ENCODE results near the gene C21orf91.
"Not testable (repeated sequence)": the region's sequence is repeated elsewhere in the genome, so short reads cannot be mapped to it uniquely, and the experiment has no call there.

The C21orf91 gene

DNA sequence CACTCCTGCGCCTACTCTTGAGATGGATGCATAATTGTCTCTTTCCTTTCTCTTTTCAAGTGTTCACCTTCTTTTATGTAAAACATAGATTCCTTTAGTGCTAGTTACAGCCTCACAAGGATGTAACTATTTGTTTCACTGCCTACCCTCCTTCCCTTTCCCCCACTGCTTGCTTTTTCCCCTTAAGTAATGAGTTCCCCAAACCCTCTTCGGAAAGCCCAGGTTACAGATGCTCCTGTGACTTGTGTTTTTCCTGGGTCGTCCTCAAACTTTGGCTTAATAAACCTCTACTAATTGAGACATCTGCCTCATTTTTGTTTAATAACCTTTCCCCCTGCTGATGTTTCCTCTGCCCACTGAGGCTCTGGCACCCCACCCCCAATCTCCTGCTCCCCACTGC is 39.2 kb downstream of the C21orf91 start:
- peak overlapping the region; percentile 18 for H3K27ac Mint-ChIP-seq

DNA sequence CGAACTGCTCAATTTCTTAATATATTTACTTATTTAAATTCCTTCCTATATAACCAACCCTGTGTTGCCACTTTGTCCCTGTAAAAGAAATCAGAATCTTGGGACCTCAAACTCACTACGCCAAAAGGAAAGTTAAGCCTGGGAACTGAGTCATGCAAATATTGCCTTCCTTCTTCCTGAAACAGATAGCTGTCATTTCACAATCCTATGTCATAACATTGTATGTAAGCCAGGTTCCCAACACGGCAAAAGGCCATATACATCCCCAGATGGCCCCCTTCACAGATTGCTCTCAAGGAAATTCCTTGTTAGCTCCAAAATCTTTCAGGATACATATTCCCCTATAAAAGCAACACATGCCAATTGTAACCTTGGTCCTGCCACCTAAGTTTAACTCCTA is 39.7 kb downstream of the C21orf91 start:
- Mint-ChIP-seq H3K36me3 (ENCODE audit: low read depth) (peaks cover 7% of the 10 kb centered on the region), H3K4me3 (no peak overlapping the region), H3K27me3 (peaks cover 24% of the 10 kb centered on the region), H3K9me3 (no peaks in the 10 kb centered on the region), H3K4me1 (ENCODE audit: low read depth) (peaks cover 52% of the 10 kb centered on the region), H3K27ac (peak overlapping the region; percentile 18)
- intact Hi-C loops (cut with micrococcal nuclease): no loop called here

More for the DNA sequence above, 39.2 kb downstream of the C21orf91 start:
- Mint-ChIP-seq H3K36me3 (ENCODE audit: low read depth) (peaks cover 7% of the 10 kb centered on the region), H3K27me3 (peaks cover 19% of the 10 kb centered on the region), H3K4me1 (ENCODE audit: low read depth) (peaks cover 57% of the 10 kb centered on the region), H3K4me3 (no peak overlapping the region), H3K9me3 (no peaks in the 10 kb centered on the region)
- intact Hi-C loops (cut with micrococcal nuclease): loop anchor here (5.0 kb wide), 1 partner anchor 37 kb away; the partner anchor contains the start of gene C21orf91

- H3K27ac Mint-ChIP-seq: no peak overlapping the region
- intact Hi-C loops (cut with micrococcal nuclease): no loop called here
Measured at GRCh38 chr21:17777072-17777765, 41.9 kb downstream of the C21orf91 start.

DNA sequence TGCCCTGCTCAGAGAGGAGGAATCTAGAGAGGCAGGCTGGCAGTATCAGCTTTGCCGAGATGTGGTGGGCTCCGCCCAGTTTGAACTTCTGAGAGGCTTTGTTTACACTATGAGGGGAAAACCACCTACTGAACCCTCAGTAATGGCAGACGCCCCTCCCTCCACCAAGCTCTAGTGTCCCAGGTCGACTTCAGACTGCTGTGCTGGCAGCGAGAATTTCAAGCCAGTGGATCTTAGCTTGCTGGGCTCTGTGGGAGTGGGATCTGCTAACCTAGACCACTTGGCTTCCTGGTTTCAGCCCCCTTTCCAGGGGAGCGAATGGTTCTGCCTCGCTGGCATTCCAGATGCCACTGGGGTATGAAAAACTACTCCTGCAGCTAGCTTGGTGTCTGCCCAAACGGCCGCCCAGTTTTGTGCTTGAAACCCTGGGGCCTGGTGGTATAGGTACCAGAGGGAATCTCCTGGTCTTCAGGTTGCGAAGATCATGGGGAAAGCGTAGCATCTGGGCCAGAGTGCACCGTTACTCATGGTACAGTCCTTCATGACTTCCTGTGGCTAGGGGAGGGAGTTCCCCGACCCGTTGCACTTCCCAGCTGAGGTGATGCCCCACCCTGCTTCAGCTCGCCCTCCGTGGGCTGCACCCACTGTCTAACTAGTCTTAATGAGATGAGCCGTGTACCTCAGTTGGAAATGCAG is 43.6 kb downstream of the C21orf91 start:
- intact Hi-C loops (cut with micrococcal nuclease): no loop called here
- no peak overlapping the region for H3K4me3 Mint-ChIP-seq

More at GRCh38 chr21:17777072-17777765, 41.9 kb downstream of the C21orf91 start:
- H3K27me3 Mint-ChIP-seq: peaks cover 27% of the 10 kb centered on the region
- no peaks in the 10 kb centered on the region for H3K9me3 Mint-ChIP-seq
- peaks cover 43% of the 10 kb centered on the region for H3K4me1 Mint-ChIP-seq (ENCODE audit: low read depth)
- no peak overlapping the region for H3K4me3 Mint-ChIP-seq
- peaks cover 2% of the 10 kb centered on the region for H3K36me3 Mint-ChIP-seq (ENCODE audit: low read depth)

DNA sequence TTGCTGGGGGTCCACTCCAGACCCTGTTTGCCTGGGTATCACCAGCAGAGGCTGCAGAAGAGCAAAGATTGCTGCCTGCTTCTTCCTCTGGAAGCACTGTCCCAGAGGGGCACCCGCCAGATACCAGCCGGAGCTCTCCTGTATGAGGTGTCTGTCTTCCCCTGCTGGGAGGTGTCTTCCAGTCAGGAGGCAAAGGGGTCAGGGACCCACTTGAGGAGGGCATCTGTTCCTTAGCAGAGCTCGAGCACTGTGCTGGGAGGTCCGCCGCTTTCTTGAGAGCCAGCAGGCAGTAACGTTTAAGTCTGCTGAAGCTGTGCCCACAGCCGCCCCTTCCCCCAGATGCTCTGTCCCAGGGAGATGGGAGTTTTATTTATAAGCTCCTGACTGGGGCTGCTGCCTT is 44.1 kb downstream of the C21orf91 start:
- H3K36me3 Mint-ChIP-seq (ENCODE audit: low read depth); H3K4me3 Mint-ChIP-seq; intact Hi-C loops (cut with micrococcal nuclease); H3K9me3 Mint-ChIP-seq; H3K27ac Mint-ChIP-seq: not testable (repeated sequence)
- Mint-ChIP-seq H3K27me3 (peaks cover 17% of the 10 kb centered on the region), H3K4me1 (ENCODE audit: low read depth) (peaks cover 21% of the 10 kb centered on the region)

More for the DNA sequence above, 43.6 kb downstream of the C21orf91 start:
- Mint-ChIP-seq H3K4me1 (ENCODE audit: low read depth) (peaks cover 27% of the 10 kb centered on the region), H3K27me3 (peaks cover 19% of the 10 kb centered on the region), H3K36me3 (ENCODE audit: low read depth) (no peaks in the 10 kb centered on the region), H3K9me3 (no peaks in the 10 kb centered on the region), H3K27ac (no peak overlapping the region)

DNA sequence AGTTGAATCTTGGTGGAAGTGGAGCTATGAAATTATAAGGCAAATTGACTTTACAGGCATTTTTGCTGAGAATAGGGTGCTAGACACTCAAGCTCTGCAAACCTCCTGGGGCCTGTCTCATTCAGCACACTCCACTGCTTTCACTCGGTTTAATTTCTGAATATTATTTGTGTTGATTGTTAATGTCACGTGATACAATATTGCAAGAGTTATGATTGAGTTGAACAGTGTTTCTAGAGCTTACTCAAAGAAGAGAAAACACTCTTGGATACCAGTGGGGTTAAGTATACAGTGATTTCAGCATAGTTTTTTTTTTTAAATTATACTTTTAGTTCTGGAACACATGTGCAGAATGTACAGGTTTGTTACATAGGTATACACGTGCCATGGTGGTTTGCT is 49.7 kb downstream of the C21orf91 start:
- H3K4me1 Mint-ChIP-seq (ENCODE audit: low read depth): peaks cover 10% of the 10 kb centered on the region
- peaks cover 5% of the 10 kb centered on the region for H3K27me3 Mint-ChIP-seq
- intact Hi-C loops (cut with micrococcal nuclease): no loop called here
- no peaks in the 10 kb centered on the region for H3K36me3 Mint-ChIP-seq (ENCODE audit: low read depth)
- H3K27ac Mint-ChIP-seq: no peak overlapping the region
- H3K9me3 Mint-ChIP-seq: peaks cover under 1% of the 10 kb centered on the region
- H3K4me3 Mint-ChIP-seq: no peak overlapping the region

- intact Hi-C loops (cut with micrococcal nuclease): no loop called here
- peaks cover 13% of the 10 kb centered on the region for H3K4me1 Mint-ChIP-seq (ENCODE audit: low read depth)
- peaks cover under 1% of the 10 kb centered on the region for H3K27me3 Mint-ChIP-seq
Measured at GRCh38 chr21:17768840-17769446, 50.2 kb downstream of the C21orf91 start.

DNA sequence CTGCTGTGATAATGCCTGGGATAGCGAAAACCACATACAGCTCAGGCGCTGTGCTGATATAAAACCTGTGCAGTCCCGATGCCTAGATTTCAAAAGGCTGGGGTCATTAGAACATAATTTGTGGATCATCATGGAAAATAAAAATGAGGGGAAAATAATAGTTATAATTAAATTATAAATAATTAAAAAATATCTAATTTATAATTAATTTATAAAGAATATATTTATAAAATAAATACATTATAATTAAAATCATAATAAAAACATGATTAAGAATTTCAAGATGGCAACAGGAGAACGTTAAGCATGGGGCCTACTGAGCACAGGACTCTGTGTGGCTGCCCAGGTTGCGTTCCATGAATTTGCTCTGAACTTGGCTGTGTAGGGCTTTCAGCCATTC is 53.9 kb downstream of the C21orf91 start:
- Mint-ChIP-seq H3K4me1 (ENCODE audit: low read depth) (peaks cover 12% of the 10 kb centered on the region), H3K9me3 (peaks cover 9% of the 10 kb centered on the region), H3K36me3 (ENCODE audit: low read depth) (no peaks in the 10 kb centered on the region), H3K27me3 (no peaks in the 10 kb centered on the region), H3K4me3 (no peak overlapping the region), H3K27ac (no peak overlapping the region)
- intact Hi-C loops (cut with micrococcal nuclease): no loop called here

More at GRCh38 chr21:17768840-17769446, 50.2 kb downstream of the C21orf91 start:
- H3K36me3 Mint-ChIP-seq (ENCODE audit: low read depth): no peaks in the 10 kb centered on the region
- peaks cover 6% of the 10 kb centered on the region for H3K9me3 Mint-ChIP-seq
- no peak overlapping the region for H3K4me3 Mint-ChIP-seq
- H3K27ac Mint-ChIP-seq: no peak overlapping the region

DNA sequence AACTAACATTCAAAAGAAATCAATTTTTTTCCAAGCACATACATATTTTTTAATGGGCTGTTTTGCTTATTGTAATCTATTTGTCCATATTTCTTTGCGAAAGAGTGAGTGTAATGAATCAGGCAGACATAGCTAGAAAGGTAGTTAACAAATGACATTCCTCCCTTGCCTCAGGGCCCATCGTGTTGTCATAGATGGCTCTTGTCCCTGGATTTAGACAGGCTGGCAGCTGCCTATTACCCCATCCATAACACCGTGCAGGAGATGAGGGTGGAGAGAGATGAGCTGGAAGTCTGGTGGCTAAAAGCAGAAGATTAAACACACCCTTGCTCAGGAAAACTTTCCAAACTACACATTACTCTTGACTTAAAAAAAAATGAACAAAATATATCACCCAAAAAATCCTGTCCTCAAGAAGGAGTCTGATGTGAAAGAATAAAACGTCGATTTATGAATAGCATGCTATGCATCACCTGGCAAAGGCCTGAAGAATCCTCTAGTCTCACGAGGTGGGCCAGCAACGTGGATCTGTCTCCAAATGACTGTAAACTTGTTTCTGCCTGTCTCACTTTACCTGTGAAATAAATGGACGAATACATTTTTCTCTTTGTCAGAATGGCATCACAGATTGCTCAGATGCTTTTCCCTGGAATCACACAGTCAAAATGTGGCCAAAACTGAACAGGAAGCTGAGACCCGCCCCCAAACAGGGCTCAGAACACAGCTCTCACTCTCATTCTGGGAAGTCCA is 55.7 kb downstream of the C21orf91 start:
- Mint-ChIP-seq H3K9me3 (peaks cover 9% of the 10 kb centered on the region), H3K4me3 (no peak overlapping the region), H3K4me1 (ENCODE audit: low read depth) (peaks cover 22% of the 10 kb centered on the region), H3K27me3 (no peaks in the 10 kb centered on the region), H3K36me3 (ENCODE audit: low read depth) (no peaks in the 10 kb centered on the region), H3K27ac (no peak overlapping the region)
- intact Hi-C loops (cut with micrococcal nuclease): no loop called here

DNA sequence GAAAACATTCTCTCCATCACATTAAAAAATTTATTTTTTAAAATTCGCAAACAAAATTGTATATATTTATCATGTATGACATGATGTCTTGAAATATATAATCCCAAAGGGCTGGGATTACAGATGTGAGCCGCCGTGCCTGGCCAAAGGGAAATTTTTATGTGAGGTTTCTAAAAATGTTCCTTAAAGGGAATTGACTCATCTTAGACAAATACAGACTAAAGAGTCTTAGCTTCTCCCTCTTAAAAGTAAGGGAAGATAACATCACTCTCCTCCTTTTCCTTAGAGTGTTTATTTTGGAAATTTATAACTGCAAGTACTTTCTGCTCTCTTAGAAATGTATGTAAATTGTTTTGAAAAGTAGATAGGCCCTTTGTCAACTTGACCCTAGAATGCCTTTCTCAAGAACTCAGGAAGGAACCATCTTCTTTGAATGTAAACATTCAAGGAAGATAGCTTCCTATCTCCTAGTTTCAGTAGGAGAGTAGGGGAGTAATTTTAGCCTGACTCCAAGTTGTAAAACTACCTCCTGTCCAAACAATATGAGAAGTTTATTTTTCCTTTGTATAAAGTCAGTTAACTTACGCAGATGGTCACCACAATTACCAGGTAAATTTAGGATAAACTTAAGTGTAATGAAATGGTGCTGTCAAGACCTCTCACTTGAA is 59.5 kb downstream of the C21orf91 start:
- H3K27ac Mint-ChIP-seq: no peak overlapping the region
- peaks cover 26% of the 10 kb centered on the region for H3K4me1 Mint-ChIP-seq (ENCODE audit: low read depth)
- intact Hi-C loops (cut with micrococcal nuclease): no loop called here
- H3K36me3 Mint-ChIP-seq (ENCODE audit: low read depth): no peaks in the 10 kb centered on the region
- H3K27me3 Mint-ChIP-seq: no peaks in the 10 kb centered on the region
- no peak overlapping the region for H3K4me3 Mint-ChIP-seq
- H3K9me3 Mint-ChIP-seq: peaks cover 16% of the 10 kb centered on the region

GRCh38 chr21:17758683-17759082 is 60.5 kb downstream of the C21orf91 start:
- no peaks in the 10 kb centered on the region for H3K36me3 Mint-ChIP-seq (ENCODE audit: low read depth)
- H3K4me3 Mint-ChIP-seq: no peak overlapping the region
- no peaks in the 10 kb centered on the region for H3K27me3 Mint-ChIP-seq
- intact Hi-C loops (cut with micrococcal nuclease): no loop called here
- peak overlapping the region; percentile 31 for H3K27ac Mint-ChIP-seq
- peaks cover 7% of the 10 kb centered on the region for H3K9me3 Mint-ChIP-seq
- H3K4me1 Mint-ChIP-seq (ENCODE audit: low read depth): peaks cover 25% of the 10 kb centered on the region

DNA sequence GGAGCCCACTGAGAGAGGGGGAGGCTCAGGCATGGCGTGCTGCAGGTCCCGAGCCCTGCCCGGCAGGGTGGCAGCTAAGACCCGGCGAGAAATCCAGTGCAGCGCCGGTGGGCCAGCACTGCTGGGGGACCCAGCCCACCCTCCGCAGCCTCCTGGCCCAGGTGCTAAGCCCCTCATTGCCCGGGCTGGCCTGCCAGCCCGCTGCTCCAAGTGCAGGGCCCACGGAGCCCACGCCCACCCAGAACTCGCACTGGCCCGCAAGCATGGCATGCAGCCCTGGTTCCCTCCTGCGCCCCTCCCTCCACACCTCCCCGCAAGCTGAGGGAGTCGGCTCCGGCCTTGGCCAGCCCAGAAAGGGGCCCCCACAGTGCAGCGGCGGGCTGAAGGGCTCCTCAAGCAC is 61.5 kb downstream of the C21orf91 start:
- intact Hi-C loops (cut with micrococcal nuclease): no loop called here
- Mint-ChIP-seq H3K9me3 (peaks cover 6% of the 10 kb centered on the region), H3K27ac (no peak overlapping the region), H3K36me3 (ENCODE audit: low read depth) (no peaks in the 10 kb centered on the region), H3K4me3 (no peak overlapping the region), H3K4me1 (ENCODE audit: low read depth) (peaks cover 29% of the 10 kb centered on the region), H3K27me3 (no peaks in the 10 kb centered on the region)

- peaks cover 6% of the 10 kb centered on the region for H3K9me3 Mint-ChIP-seq
- intact Hi-C loops (cut with micrococcal nuclease): no loop called here
- no peak overlapping the region for H3K27ac Mint-ChIP-seq
- H3K36me3 Mint-ChIP-seq (ENCODE audit: low read depth): no peaks in the 10 kb centered on the region
- no peaks in the 10 kb centered on the region for H3K27me3 Mint-ChIP-seq
- H3K4me1 Mint-ChIP-seq (ENCODE audit: low read depth): peaks cover 16% of the 10 kb centered on the region
- H3K4me3 Mint-ChIP-seq: no peak overlapping the region
Measured at GRCh38 chr21:17753736-17754135, 65.4 kb downstream of the C21orf91 start.

Measured in dendritic cell treated with granulocyte-macrophage colony-stimulating factor and Interleukin-4, amounts not matched to agents 40 ng/mL and 50 ng/mL, for 4 days (primary cell).